HG02759 (cell line): ENCODE measurements around the gene KCTD6.

Source experiments
- ATAC-seq: cut with Tn5 transposase; IDR thresholded peaks from one replicate; pipeline ENCODE4 v1.9.1; 2021; ENCODE audit warnings: mild to moderate bottlenecking, moderate library complexity; ENCODE audit not compliant: unreplicated experiment

Gene KCTD6

DNA sequence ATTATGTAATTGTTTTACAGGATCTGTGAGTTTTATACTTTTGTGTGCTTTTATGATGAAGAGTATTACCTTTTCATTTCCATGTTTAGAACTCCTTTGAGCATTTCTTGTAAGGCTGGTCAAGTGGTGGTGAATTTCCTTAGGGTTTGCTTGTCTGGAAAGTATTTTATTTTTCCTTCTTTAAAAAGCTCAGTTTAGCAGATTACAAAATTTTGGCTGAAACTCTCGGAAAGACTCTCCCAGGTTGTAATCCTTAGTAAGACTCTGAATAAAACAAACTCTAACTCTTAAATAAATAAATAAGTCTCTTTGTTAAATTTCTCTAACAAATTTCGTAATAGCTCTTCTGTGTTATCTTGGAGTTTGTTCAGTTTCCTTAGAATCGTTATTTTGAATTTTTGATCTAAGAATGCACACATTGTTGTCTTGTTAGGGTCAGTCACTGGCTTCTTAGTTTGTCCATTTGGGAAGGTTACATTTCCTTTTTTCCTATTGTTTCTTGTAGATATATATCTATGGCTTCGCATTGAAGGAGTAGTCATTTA lies 59.8 kb downstream of the KCTD6 start:
- no peak for ATAC-seq
